IPS-18a (cell line): ENCODE results near the gene ASXL2.

Source experiments
- H3K27ac ChIP-seq: one replicate; pipeline ENCODE4 v1.5.1; 2013; ENCODE audit warnings: low read length
- H3K27me3 ChIP-seq: one replicate; pipeline ENCODE4 v1.6.1; 2013; ENCODE audit warnings: mild to moderate bottlenecking, low read length; ENCODE audit not compliant: control insufficient read depth, insufficient read depth
- H3K36me3 ChIP-seq: one replicate; pipeline ENCODE4 v1.6.1; 2013; ENCODE audit warnings: low read depth, low read length; ENCODE audit not compliant: control insufficient read depth
- H3K4me1 ChIP-seq: one replicate; pipeline ENCODE4 v1.6.1; 2013; ENCODE audit warnings: low read depth, low read length; ENCODE audit not compliant: control insufficient read depth
- H3K4me3 ChIP-seq: one replicate; pipeline ENCODE4 v1.5.1; 2013; ENCODE audit warnings: low read length
- H3K9ac ChIP-seq: one replicate; pipeline ENCODE4 v1.6.1; 2013; ENCODE audit warnings: mild to moderate bottlenecking, low read length, moderate library complexity
- H3K9me3 ChIP-seq: one replicate; pipeline ENCODE4 v1.6.1; 2013; ENCODE audit warnings: low read depth, low read length; ENCODE audit not compliant: control insufficient read depth

ASXL2 gene

DNA sequence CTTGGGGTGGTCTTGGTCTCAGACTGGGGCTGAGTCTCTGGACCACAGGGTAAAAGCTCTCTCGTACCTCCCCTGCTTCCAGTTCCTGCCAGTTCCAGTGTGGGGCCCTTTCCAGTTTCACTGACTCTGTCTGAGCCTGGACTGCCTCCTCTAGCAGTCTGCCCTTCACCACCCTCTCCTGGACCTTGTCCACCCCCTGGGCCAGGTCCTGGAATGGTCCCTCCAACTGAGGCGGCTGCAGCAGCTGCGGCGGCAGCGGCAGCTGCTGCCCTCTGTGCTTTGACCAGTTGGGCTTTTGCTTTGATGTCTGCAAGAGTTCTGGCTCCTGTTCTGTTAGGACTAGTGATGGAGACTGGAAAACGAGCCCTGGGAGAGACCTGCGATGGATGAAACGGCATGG is 134.2 kb downstream of the ASXL2 start:
- Histone ChIP-seq H3K9me3 (no peaks in the 10 kb centered on the region), H3K4me1 (peaks cover 23% of the 10 kb centered on the region), H3K9ac (no peak overlapping the region), H3K36me3 (peaks cover 29% of the 10 kb centered on the region), H3K4me3 (no peak overlapping the region), H3K27me3 (no peaks in the 10 kb centered on the region), H3K27ac (no peak overlapping the region)

DNA sequence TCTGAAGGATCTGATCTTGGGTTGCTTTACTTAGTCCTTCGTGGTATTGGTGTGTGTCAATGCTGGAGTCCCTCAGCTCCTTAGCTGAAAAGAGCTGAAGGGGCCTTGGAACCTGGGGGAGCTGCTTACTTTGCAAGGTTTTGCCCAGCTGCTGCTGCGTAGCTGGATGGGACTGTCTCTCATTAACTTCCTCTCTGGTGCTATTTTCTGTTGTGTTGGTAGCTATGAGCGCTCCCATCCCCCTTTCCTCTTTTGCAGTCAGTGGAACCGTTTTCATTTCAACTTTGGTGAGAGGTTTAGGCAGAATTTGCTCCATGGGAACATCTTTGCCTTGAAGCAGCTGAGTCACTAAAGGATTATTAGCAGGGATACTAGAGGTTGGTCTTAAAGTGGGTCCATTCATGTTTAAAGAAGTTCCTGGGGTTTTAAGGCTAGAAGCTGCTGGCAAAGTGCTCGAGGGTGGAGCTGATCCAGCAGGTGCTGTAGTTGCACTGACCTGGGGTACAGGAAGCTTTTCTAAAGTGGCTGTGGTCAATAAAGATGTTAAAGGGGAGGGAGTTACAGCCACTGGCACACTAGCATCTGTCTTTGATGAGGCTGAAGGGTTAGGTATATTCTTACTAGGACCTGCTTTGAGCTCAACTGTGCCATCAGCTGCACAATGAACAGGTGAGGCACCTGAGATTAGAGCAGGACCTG is 135.0 kb downstream of the ASXL2 start:
- Histone ChIP-seq H3K9me3 (no peaks in the 10 kb centered on the region), H3K4me1 (peaks cover 23% of the 10 kb centered on the region), H3K4me3 (no peak overlapping the region), H3K9ac (no peak overlapping the region), H3K36me3 (peaks cover 23% of the 10 kb centered on the region), H3K27ac (no peak overlapping the region), H3K27me3 (no peaks in the 10 kb centered on the region)

DNA sequence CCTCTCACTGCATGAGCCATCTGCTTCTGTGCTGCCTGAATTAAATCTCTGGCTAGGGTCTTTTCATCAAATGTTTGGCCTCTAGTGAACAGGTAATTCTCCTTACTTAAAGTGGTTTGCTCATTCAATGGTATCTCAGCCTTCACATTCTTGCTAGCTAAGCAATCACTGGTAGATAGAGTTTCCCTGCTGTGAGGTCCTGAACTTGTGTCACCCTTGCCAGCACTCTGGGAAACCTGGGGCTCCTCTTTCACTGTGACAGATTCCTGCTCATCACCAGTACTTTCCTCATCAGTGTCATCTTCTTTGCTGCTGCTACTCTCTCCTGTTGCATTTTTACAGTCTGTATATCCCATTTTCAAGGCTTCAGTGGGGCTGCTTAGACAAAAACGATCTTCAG is 135.8 kb downstream of the ASXL2 start:
- H3K4me1 ChIP-seq, result peaks cover 23% of the 10 kb centered on the region
- no peak overlapping the region for H3K27ac ChIP-seq
- H3K36me3 ChIP-seq, result peaks cover 23% of the 10 kb centered on the region
- no peaks in the 10 kb centered on the region for H3K27me3 ChIP-seq
- H3K4me3 ChIP-seq, result no peak overlapping the region
- no peaks in the 10 kb centered on the region for H3K9me3 ChIP-seq
- no peak overlapping the region for H3K9ac ChIP-seq

DNA sequence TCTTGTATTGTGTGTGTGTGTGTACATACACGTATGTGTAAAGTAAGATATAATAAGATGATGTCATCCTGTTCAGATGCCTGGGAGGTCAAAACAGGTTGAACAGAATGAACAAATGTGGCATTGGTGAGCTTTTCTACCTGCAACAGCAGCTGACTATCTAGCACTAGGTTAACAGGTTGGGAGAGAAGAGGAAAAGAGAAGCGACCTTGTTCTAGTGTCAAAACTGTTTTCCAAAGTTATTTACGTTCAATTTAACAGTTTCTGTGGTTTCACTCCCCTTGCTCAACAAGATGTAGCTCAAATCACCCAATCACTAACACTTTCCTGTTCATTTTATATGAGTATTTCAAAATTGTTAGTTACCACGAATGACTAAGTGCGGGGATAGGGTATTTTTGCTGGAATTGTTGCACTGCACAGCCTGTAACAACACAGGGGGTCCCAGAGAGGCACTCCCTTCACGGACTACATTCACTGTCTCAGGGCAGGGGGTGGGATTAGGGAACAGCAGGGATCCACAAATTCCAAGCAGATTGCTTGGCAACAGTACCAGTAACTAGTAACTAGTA is 137.4 kb downstream of the ASXL2 start:
- peak overlapping the region; percentile 12 for H3K4me3 ChIP-seq
- no peaks in the 10 kb centered on the region for H3K27me3 ChIP-seq
- peaks cover 23% of the 10 kb centered on the region for H3K36me3 ChIP-seq
- peaks cover 24% of the 10 kb centered on the region for H3K4me1 ChIP-seq
- peak overlapping the region; percentile 60 for H3K27ac ChIP-seq
- H3K9me3 ChIP-seq, result no peaks in the 10 kb centered on the region
- peak overlapping the region; percentile 54 for H3K9ac ChIP-seq

DNA sequence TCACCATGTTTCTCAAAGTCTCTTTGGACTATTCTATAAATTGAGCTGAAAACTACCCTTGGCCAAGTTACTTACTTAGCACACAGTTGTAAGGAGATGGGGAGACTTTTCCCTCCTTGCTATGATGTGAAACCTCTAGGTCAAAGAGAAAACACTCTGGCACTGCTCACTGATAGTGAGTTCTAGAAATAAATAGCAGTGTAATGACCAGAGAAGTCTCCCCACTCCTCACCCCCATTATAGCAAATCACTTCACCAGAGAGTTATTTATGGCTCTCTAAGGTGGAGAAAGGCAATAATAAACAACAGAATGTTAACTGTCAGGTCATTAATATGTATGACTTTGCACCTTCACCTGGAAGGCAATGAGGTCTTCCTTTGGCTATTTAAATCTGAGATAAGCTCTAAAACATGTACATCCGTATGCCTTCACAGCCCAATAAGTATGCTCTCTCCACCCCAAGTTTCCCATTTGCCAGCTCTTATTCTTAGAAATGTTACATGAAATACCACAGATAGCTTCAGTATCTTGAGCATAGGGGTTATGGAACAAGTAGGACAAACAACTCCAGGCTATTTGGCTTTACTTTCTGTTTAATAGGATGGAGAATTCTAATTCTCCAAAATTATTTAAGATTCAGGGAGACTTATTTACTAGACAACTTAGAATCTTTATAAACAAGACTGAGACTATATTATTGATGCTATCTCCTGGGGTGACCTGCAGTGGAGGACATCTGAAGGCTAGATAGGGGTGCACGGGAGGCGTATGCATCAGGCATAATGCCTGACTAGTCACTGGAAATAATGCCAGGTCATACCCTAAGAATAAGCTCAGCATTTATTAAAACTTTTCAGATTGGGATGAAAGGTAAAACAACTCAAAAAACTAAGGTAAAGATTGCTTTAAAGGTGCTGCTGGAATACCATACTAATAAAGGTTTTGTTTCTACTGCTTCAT is 139.6 kb downstream of the ASXL2 start:
- H3K36me3 ChIP-seq, result peaks cover 18% of the 10 kb centered on the region
- no peaks in the 10 kb centered on the region for H3K27me3 ChIP-seq
- H3K4me3 ChIP-seq, result no peak overlapping the region
- no peak overlapping the region for H3K9ac ChIP-seq
- H3K9me3 ChIP-seq, result no peaks in the 10 kb centered on the region
- no peak overlapping the region for H3K27ac ChIP-seq
- peaks cover 33% of the 10 kb centered on the region for H3K4me1 ChIP-seq

DNA sequence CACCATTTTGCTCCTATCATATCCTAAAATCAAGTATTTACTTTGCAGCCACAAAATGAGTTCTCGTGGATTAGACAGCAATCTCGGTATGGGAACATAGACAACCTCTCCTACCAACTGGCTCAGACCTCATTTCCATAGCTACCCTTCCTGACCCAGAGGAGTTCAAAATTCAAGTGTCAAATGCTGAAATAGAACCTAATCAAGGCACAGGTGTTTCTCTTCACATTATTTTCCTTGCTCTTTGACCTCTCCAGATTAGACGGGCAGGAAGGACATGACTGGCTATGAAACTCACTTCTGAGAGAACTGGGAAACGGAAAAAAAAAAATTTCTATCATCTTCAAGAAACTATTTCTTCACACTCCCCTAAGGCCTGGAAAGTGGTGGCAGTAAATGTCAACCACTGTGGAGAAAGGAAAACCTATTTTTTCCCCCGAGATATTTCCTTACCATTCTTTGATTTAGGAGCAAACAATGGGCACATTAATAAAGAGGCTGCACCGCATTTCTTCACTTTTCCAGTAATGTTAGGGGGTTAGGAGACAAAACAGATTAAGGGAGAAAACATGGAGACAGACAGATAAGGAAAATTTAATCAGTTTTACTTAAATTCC is 141.3 kb downstream of the ASXL2 start:
- no peak overlapping the region for H3K9ac ChIP-seq

DNA sequence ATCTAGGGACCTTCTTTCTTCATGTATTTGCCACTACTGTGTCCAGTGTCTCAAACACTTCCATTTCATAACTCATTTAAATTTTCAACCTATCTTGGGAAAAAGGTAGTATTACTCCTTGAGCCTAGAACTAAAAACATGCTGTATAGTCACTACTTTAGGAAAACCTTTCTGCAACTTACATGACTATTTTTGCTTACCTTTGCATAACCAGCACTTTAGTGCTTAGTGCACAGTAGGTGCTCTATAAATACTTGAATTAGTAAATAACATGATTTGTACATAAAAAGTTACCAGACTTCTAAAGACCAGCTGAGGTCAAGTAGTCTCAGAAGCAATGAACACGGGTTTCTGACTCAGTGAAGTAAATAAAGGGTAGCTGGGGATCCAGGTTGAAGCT is 142.5 kb downstream of the ASXL2 start:
- Histone ChIP-seq H3K36me3 (no peaks in the 10 kb centered on the region), H3K9me3 (no peaks in the 10 kb centered on the region), H3K4me1 (peaks cover 20% of the 10 kb centered on the region), H3K27me3 (no peaks in the 10 kb centered on the region), H3K9ac (no peak overlapping the region), H3K4me3 (no peak overlapping the region), H3K27ac (no peak overlapping the region)

More for the DNA sequence above, 141.3 kb downstream of the ASXL2 start:
- Histone ChIP-seq H3K27me3 (no peaks in the 10 kb centered on the region), H3K27ac (no peak overlapping the region), H3K36me3 (peaks cover 2% of the 10 kb centered on the region), H3K4me3 (no peak overlapping the region), H3K9me3 (no peaks in the 10 kb centered on the region), H3K4me1 (peaks cover 32% of the 10 kb centered on the region)

DNA sequence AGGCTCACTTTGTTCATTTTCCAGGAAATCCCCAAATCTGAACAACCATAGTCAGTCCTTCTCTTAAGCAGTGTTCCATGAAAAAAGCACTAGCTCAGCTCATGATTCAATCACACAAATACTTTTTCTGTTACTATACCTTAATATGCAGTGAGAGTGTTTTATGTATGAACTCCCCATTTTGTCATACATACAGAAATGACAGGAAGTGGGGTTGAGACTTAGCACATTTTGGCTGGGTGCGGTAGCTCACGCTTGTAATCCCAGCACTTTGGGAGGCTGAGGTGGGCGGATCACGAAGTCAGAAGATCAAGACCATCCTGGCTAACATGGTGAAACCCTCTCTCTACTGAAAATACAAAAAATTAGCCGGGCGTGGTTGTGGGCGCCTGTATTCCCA is 149.7 kb downstream of the ASXL2 start:
- H3K27me3 ChIP-seq, result no peaks in the 10 kb centered on the region
- no peak overlapping the region for H3K4me3 ChIP-seq
- no peaks in the 10 kb centered on the region for H3K4me1 ChIP-seq
- H3K9ac ChIP-seq, result no peak overlapping the region
- H3K36me3 ChIP-seq, result no peaks in the 10 kb centered on the region
- H3K9me3 ChIP-seq, result no peaks in the 10 kb centered on the region
- no peak overlapping the region for H3K27ac ChIP-seq

DNA sequence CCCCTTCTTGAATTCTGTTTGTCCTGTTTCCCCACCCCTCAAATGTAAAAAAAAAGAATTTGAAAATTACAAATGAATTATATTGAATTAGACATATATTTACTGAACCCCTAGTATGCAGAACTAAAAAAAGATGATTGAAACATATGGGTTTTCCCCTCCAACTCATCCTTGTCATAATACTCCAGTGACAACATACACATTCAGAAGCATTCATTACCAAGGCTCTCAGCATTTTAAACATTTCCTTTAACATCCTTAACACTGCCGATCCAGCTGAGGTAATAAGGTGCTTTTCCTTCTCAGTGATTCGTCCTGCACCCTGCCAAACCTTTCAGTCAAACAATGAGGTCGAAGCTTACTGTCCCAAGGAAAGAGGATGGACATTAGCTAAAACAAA is 151.8 kb downstream of the ASXL2 start:
- H3K9me3 ChIP-seq, result no peaks in the 10 kb centered on the region
- no peak overlapping the region for H3K4me3 ChIP-seq
- H3K36me3 ChIP-seq, result no peaks in the 10 kb centered on the region
- no peak overlapping the region for H3K9ac ChIP-seq
- H3K27ac ChIP-seq, result no peak overlapping the region
- H3K4me1 ChIP-seq, result no peaks in the 10 kb centered on the region
- H3K27me3 ChIP-seq, result no peaks in the 10 kb centered on the region

DNA sequence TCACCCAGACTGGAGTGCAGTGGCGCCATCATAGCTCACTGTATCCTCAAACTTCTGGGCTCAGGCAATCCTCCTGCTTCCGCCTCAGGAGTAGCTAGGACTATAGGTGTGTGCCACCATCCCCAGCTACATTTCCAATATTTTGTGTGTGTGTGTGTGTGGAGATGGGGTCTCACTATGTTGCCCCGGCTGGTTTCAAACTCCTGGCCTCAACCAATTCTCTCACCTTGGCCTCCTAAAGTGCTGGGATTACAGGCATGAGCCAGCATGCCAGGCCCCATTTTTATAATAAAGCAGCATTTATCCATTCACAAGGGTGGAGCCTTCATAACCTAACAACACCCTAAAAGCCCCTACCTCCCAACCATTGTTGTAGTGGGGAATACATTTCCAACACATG is 152.4 kb downstream of the ASXL2 start:
- H3K9me3 ChIP-seq, result no peaks in the 10 kb centered on the region
- no peak overlapping the region for H3K9ac ChIP-seq
- H3K36me3 ChIP-seq, result no peaks in the 10 kb centered on the region
- no peaks in the 10 kb centered on the region for H3K27me3 ChIP-seq
- no peak overlapping the region for H3K4me3 ChIP-seq
- no peaks in the 10 kb centered on the region for H3K4me1 ChIP-seq
- no peak overlapping the region for H3K27ac ChIP-seq

DNA sequence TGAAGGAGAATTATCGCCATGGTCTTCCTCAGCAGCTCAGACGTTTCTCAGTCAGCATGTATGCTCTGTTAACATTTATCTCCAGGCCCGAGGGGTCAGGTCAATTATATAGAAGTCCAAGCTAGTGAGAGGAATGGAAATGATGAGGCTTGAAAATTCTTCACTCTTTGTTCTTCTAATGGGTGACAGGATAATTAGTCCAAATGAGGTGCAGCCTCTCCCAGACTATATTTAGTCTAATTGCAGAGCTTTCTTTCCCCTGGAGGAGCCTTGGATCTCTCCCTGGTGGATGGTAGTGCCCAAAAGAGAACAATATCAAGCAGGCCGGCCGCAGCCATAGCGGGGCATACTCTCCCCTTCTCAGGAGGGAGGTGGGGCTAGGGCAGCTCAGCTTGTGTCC is 153.5 kb downstream of the ASXL2 start:
- no peak overlapping the region for H3K4me3 ChIP-seq
- no peaks in the 10 kb centered on the region for H3K27me3 ChIP-seq
- no peaks in the 10 kb centered on the region for H3K9me3 ChIP-seq
- H3K9ac ChIP-seq, result no peak overlapping the region
- H3K4me1 ChIP-seq, result no peaks in the 10 kb centered on the region
- no peak overlapping the region for H3K27ac ChIP-seq
- H3K36me3 ChIP-seq, result no peaks in the 10 kb centered on the region
